Endothelial cell of hepatic sinusoid (primary cell): ENCODE data around the gene C5.
"Not testable (repeated sequence)": the region's sequence is repeated elsewhere in the genome, so short reads cannot be mapped to it uniquely, and the experiment has no call there.

Experiments
- in situ Hi-C: cut with HindIII; loops from 2 replicates; pipeline ENCODE4 v1.10.0; 2017; ENCODE audit warnings: low sequenced_read_pairs

The C5 gene

DNA sequence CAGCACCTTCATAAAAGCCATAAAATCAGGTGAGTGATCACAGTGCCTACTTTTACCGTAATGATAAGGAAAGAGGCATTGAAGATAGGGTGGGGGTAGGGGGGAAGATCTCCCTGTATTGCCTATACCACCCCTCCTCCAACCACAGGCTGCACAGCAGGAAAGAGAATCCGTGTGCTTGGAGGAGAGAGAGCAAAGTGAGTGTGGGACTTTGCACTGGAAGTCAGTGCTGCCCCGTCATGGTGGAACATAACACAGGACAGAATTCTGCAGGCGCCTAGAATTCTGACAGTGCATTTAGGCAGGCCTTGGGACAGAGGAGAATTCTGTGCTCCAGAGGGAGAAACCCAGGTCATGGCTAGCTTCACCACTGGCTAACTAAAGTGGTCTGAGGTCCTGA, 3.5 kb upstream of the C5 start:
- in situ Hi-C loops = no loop called here

DNA sequence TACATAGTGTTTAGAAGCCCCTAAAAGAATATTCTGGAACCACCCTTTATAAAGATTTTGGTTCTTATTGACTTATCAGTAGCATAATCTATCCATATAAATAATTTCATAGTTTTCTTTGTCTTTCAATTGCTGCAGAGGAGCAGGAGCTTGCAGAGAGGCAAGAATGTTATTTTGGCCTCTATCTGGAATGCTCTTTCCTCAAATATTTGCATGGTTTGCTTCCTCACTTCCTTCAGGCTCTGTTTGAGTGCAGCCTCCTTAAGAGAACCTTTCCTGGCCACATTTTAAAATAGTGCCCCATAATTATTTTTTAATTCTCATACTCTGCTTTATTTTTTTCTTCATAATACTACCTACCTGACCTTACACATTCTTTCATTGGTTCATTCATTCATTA, 1.5 kb downstream of the C5 start:
- in situ Hi-C loops = no loop called here

DNA sequence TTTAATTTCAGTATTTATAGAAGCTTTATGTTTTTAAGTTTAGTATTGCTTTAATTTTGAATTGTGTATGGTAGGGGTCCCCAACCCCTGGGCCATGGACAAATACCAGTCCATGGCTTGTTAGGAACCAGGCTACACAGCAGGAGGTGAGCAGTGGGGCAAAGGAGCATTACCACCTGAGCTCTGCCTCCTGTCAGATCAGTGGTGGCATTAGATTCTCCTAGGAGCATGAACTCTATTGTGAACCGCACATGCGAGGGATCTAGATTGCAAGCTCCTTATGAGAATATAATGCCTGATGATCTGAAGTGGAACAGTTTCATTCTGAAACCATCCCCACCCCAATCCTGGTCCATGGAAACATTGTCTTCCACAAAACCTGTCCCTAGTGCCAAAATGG, 1.9 kb downstream of the C5 start:
- in situ Hi-C loops = no loop called here

DNA sequence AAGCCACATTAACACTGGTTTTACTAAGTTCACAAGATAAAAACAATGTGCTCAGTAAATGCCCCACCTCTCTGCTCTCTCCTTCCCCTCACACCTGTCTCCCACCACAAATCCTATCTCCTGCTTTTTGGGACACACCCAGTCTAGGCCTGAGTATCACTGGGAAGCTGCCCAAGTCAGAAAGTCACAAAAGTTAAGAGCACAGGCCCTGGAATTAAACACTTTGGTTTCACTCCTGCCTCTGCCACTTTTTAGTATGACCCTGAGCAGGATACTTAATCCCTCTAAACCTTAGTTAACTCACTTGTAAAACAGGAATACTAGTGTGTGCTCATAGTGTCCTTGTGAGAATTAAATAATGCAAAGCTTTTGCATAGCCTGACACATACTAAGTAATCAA, 11.3 kb downstream of the C5 start:
- in situ Hi-C loops = no loop called here

GRCh38 chr9:121038362-121038761, 11.7 kb downstream of the C5 start:
- in situ Hi-C loops = no loop called here

DNA sequence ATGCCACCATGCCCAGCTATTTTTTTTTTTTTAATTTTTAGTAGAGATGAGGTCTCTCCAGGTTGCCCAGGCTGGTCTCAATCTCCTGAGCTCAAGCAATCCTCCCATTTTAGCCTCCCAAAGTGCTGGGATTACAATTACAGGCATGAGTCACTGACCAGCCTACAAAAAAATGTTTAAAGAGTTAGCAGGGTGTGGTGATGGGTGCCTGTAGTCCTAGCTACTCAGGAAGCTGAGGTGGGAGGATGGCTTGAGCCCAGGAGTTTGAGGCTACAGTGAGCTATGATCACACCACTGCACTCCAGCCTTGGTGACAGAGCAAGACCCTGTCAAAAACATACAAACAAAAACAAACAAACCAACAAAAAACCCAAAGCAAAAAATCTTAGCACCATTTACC, 14.4 kb downstream of the C5 start:
- in situ Hi-C loops = not testable (repeated sequence)

DNA sequence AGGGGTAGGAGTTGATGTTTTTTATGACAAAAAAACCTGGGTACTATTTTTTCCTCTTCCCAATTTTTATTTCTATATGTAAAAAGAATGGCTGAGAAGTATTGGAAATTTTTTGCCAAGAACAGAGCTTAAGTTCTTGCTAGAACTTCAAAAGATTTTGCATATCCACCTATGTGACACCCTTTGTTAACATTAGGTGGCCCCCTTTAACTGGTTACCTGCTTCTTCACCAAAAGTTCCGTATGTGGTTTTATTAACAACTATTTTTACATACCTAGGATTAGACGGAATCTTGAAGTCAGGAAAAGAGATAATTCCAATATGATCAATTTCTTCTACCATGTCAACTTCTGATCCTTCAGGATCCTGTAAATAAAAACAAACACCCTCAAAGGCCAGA, 15.5 kb downstream of the C5 start:
- in situ Hi-C loops = no loop called here

DNA sequence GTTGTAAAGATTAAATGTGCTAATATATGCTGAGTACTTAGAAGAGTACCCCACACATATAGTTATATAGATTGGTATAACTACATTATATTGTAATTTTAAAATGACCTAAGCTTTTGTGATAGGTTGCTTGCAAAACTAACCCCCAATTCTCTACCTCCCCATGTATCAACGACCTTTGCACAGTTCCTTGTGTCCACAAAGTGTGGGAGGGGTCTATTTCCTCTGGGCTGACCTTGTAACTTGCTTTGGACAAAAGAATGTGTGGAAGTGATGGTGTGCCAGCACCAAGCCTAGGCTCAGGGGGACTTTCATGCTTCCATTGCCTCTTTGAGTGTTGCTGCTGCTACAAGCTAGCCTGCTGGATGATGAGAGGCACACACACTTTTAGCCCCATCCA, 20.6 kb downstream of the C5 start:
- in situ Hi-C loops = no loop called here

DNA sequence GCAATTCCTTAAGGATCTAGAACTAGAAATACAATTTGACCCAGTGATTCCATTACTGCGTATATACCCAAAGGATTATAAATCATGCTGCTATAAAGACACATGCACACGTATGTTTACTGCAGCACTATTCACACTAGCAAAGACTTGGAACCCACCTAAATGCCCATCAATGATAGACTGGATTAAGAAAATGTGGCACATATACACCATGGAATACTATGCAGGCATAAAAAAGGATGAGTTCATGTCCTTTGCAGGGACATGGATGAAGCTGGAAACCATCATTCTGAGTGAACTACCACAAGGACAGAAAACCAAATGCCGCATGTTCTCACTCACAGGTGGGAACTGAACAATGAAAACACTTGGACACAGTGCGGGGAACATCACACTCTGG, 21.8 kb downstream of the C5 start:
- in situ Hi-C loops = not testable (repeated sequence)

DNA sequence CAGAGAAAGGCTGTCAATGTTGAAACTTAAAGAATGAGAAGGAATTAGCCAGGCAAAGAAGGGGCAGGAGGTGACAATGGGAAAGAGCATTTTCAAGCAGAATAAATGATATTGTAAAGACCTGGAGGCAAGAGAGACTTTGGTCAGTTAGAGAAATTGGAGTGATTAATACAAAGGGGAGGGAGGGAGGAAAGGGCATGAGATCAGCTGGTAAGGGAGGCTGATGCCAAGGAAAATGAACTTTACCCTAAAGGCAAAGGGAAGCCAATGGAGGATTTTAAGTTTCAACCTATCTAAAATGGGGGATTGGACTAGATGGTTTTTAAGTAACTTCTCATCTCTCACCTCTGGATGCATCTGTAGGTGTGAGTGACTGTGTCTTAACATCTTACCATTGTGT, 23.3 kb downstream of the C5 start:
- in situ Hi-C loops = no loop called here

GRCh38 chr9:121026260-121026691, 23.8 kb downstream of the C5 start:
- in situ Hi-C loops = no loop called here

- in situ Hi-C loops = loop anchor here (5.0 kb wide), 1 partner anchor 42 kb away; no protein-coding TSS in a partner anchor
These were observed 25.8 kb downstream of the C5 start for GRCh38 chr9:121024237-121024636.

- in situ Hi-C loops = loop anchor here (5.0 kb wide), 1 partner anchor 41 kb away; no protein-coding TSS in a partner anchor
These were observed 27.0 kb downstream of the C5 start for GRCh38 chr9:121023064-121023463.

DNA sequence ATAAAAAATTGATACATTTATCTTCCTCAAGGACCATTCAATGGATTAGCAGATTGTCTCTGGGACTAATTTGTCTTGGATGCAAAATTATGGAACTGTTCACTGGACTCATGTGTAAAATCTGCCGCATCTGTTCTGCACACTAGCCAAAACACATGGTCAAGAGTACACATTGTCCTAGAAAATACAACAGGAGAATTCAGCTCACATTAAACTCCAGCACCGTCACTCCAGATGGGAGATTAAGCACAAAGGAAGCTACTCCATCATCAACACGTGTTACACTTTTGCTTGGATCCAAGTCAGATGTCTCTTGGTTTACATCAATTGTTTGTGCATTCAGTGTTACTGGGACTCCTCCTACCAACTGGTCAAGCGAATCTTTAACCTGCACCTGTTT, 28.8 kb downstream of the C5 start:
- in situ Hi-C loops = loop anchor here (5.0 kb wide), 1 partner anchor 39 kb away; no protein-coding TSS in a partner anchor

DNA sequence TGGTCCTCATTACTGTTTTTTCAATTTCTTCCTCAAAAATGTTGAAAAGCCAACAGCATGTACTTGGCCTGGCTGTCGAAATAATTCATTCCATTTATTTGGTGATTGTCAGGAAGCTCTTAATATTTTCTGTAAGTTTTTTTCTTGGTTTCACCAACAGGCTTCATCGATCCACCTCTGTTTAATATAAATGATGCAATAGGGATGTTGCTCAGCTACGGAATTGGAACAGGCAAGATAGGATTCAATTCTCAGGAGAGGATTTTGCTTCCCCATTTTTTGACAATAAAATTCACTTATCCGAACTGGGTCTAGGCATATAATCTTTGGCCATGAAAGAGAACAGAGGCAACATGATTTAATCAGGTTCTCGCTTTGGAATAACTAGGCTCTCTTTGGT, 30.8 kb downstream of the C5 start:
- in situ Hi-C loops = no loop called here

DNA sequence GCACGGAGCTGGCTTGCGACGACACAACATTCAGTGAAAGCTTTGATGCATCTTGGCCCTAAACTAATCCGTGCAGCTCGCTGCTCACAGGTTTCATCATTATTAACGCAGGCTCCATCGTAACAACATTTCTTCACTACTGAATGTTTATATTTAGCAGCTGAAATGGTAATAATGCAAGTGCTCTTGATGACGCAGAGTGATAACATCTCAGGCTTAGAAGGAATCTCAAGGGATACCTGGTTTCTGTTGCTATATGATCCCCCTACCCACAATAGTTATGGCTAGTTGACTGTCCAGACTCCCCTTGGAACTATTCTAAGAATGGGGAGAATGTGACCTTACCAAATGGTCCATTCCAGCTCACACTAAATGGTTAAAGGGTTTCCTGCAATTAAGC, 36.2 kb downstream of the C5 start:
- in situ Hi-C loops = no loop called here

DNA sequence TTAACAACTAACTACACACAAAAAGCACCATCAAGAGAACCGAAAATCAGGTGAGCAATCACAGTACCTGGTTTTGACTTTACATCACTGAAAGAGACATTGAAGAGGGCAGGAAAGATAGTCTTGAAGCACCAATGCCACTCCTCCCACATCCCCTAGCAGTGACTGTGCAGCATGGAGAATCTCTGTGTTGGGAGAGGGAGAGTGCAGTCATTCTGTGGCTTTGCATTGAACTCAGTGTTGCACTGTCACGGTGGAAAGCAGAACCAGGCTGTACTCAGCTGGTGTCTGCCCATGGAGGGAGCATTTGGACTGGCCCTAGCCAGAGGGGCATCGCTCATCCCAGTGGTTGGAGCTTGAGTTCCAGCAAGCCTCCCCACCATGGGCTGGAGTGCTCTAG, 40.4 kb downstream of the C5 start:
- in situ Hi-C loops = no loop called here

DNA sequence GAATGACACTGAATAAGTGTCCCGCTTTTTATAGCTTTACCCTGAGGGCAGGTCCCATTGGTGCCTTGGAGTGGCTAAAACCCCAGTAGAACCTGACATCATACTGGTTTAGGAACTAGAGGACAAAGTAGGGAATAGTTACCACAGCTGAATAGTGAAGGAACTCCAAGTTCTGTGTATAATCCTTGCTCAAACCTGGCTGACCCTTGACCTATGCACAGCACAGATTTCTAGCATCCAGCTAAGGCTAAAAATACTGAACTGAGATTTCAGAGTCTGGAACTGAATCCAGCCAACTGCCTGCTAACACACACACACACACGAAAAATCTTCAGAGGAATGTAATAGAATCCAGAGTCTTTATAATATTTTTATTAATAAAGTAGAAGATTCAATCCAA, 50.8 kb downstream of the C5 start:
- in situ Hi-C loops = no loop called here

DNA sequence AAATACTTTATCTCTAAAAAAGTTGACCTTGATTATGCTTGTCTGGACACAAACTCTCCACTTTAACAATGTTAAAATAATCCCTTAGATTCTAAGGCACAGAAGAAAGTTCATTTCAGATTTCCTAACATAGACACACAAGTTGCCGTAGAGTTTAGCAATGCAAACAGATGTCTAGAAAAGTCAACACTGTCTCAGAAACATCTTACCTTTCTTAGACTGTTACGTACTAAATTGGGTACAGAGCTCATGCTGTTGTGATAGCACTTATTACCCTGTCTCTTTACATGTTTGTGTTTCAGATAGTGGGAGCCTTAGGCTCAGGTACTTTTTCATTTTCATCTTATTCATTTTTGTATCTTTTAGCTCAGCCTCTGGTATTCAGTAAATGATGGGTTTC, 52.0 kb downstream of the C5 start:
- in situ Hi-C loops = no loop called here

- in situ Hi-C loops = no loop called here
These were observed 52.6 kb downstream of the C5 start for GRCh38 chr9:120997502-120997901.

GRCh38 chr9:120996409-120996808, 53.7 kb downstream of the C5 start:
- in situ Hi-C loops = no loop called here

DNA sequence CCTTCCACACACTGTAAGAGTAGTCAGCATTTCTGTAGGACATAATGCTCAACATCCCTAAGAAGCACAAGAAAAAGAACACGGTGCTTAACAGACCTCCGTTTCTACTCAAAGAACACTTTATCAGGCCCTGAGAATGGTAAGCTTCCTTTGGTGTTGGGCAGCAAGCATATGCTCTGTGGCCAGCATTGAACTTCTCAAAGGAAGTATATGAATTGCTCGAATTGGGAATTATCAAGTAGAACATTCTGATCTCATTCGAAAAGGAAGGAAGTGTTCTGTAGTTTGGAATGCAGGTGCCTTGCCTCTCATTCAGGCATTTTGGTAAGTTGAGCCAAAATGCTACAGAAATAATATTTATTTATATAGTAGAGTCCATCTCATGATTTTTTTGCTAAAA, 61.0 kb downstream of the C5 start:
- in situ Hi-C loops = no loop called here

GRCh38 chr9:120985819-120986222, 64.3 kb downstream of the C5 start:
- in situ Hi-C loops = no loop called here
